Measurements from ENCODE around the gene PANX3. TPM values are rescaled to one million over a fixed set of nuclear protein-coding genes. Genes with fewer than 3 reads are reported as not detected.

PANX3 gene
- total and polyA plus RNA-seq, 2 of the 4 experiments (the other 2 are of a cell fraction) = not detected

GRCh38 chr11:124625504-124626168 lies 14.4 kb downstream of the PANX3 start:
- H2BK120ac ChIP-seq (ENCODE audit: low read depth, low read length) = no peak overlapping the region
- H3K27me3 ChIP-seq (ENCODE audit: control insufficient read depth, insufficient read depth, low read length) = no peaks in the 10 kb centered on the region
- intact Hi-C loops (cut with micrococcal nuclease) = no loop called here
- no peak overlapping the region for H3K23ac ChIP-seq (ENCODE audit: low read depth, low read length)
- no peak overlapping the region for H2AFZ ChIP-seq (replicated peaks; ENCODE audit: low read length, poor library complexity)
- no peak overlapping the region for H3K18ac ChIP-seq (ENCODE audit: low read depth, low read length)
- no TSS peak for BruUV-seq (replicated peaks)
- no peak overlapping the region for H2BK20ac ChIP-seq (ENCODE audit: low read depth, low read length)
- no peak overlapping the region for H3K56ac ChIP-seq (ENCODE audit: extremely low read depth, insufficient read depth, low read length)
- H2BK5ac ChIP-seq (ENCODE audit: low read depth, low read length, poor library complexity, severe bottlenecking) = no peak overlapping the region
- no peaks in the 10 kb centered on the region; the same call in 1 of the 2 replicates for H3K4me1 ChIP-seq (ENCODE audit: control insufficient read depth, insufficient read depth, low read length)
- no peaks in the 10 kb centered on the region; the same call in 1 of the 2 replicates for H4K20me1 ChIP-seq (ENCODE audit: insufficient read depth, low read length)
- no peak overlapping the region for H4K91ac ChIP-seq (ENCODE audit: insufficient read depth, low read depth, low read length)
- H3K9me1 ChIP-seq (ENCODE audit: insufficient read depth, low read length) = 0 out of 2 replicates have a peak, but pooled peaks cover 8% of the 10 kb centered on the region
- no peak overlapping the region for H3K4me3 ChIP-seq (ENCODE audit: insufficient read depth, low read depth, low read length)
- dilution Hi-C loops (cut with HindIII; ENCODE audit: low sequenced_read_pairs, unreplicated experiment) = no loop called here
- POLR2A ChIA-PET (ENCODE audit: unreplicated experiment) = no interaction called here
- H3K27ac ChIP-seq (ENCODE audit: insufficient read depth, low read length) = no peak overlapping the region
- H2AK5ac ChIP-seq (ENCODE audit: low read depth, low read length) = no peak overlapping the region
- no peak overlapping the region for H2BK15ac ChIP-seq (ENCODE audit: low read depth, low read length)
- H3K9me3 ChIP-seq (ENCODE audit: control insufficient read depth, insufficient read depth, low read length) = no peaks in the 10 kb centered on the region
- CTCF ChIA-PET = no interaction called here
- no peak overlapping the region for H3K9ac ChIP-seq (ENCODE audit: low read depth, low read length)
- no CpG with 5 or more reads among the region's 3 CpGs for WGBS, 2 experiments (ENCODE audit: extremely low coverage in 2 of 2, insufficient read length in 1 of 2)
- H4K5ac ChIP-seq (ENCODE audit: low read depth, low read length) = no peak overlapping the region
- H3K36me3 ChIP-seq (ENCODE audit: control insufficient read depth, insufficient read depth, low read length) = peaks cover 22% of the 10 kb centered on the region
- ATAC-seq (ENCODE audit: low read depth) (no peak), DNase-seq (no peak)
- TF ChIP-seq BHLHE40 (IDR thresholded peaks at IDR 0.05; ENCODE audit: low read depth, low read length) = no peak
- TF ChIP-seq, protein P1, sequence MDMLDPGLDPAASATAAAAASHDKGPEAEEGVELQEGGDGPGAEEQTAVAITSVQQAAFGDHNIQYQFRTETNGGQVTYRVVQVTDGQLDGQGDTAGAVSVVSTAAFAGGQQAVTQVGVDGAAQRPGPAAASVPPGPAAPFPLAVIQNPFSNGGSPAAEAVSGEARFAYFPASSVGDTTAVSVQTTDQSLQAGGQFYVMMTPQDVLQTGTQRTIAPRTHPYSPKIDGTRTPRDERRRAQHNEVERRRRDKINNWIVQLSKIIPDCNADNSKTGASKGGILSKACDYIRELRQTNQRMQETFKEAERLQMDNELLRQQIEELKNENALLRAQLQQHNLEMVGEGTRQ (IDR thresholded peaks at IDR 0.05; ENCODE audit: low read depth, low read length) = no peak
- TF ChIP-seq SMC3 (IDR thresholded peaks at IDR 0.05; ENCODE audit: low read depth, low read length) = no peak
- no peak for TF ChIP-seq MAZ (IDR thresholded peaks at IDR 0.05; ENCODE audit: borderline replicate concordance, low read depth, low read length)
- no peak for TF ChIP-seq CHD1 (IDR thresholded peaks at IDR 0.05; ENCODE audit: low read depth, low read length)
- no peak for TF ChIP-seq NFE2L2 (IDR thresholded peaks at IDR 0.05; ENCODE audit: low read depth, low read length)
- no peak for TF ChIP-seq CTCF (conservative IDR thresholded peaks at IDR 0.05; ENCODE audit: low read depth, low read length)
- TF ChIP-seq RFX5 (IDR thresholded peaks at IDR 0.05; ENCODE audit: low read depth, low read length) = no peak
- TF ChIP-seq POLR2A (IDR thresholded peaks at IDR 0.05; ENCODE audit: low read depth, low read length) = no peak
- no peak for TF ChIP-seq FOS (IDR thresholded peaks at IDR 0.05; ENCODE audit: low read depth, low read length)
- no peak for TF ChIP-seq CEBPB (IDR thresholded peaks at IDR 0.05; ENCODE audit: low read depth, low read length)
- no peak for TF ChIP-seq ELK1 (IDR thresholded peaks at IDR 0.05; ENCODE audit: borderline replicate concordance, low read depth, low read length)
- TF ChIP-seq RAD21 (IDR thresholded peaks at IDR 0.05; ENCODE audit: low read length) = no peak
- TF ChIP-seq MXI1 (IDR thresholded peaks at IDR 0.05; ENCODE audit: borderline replicate concordance, low read depth, low read length) = no peak
- TF ChIP-seq MAFK (IDR thresholded peaks at IDR 0.05; ENCODE audit: low read depth, low read length) = no peak
- TF ChIP-seq RCOR1 (IDR thresholded peaks at IDR 0.05; ENCODE audit: insufficient replicate concordance, low read length) = no peak
- in situ Hi-C loops (cut with MboI; ENCODE audit: low sequenced_read_pairs) = loop anchor here (25.0 kb wide), 1 partner anchor 962 kb away; the partner anchor contains the start of gene STT3A
- H3K79me1 ChIP-seq (ENCODE audit: low read depth in 1 of 2, low read length in 2 of 2) = peaks cover 27 to 46% of the 10 kb centered on the region in 2 experiments
- H4K8ac ChIP-seq (ENCODE audit: low read depth in 2 of 2, low read length in 2 of 2) = no peak overlapping the region
- H2AK9ac ChIP-seq (replicated peaks; ENCODE audit: low read depth, low read length, poor library complexity) = no peak overlapping the region
- H3K4ac ChIP-seq (ENCODE audit: low read depth, low read length) = no peak overlapping the region
- no peak overlapping the region for H3K14ac ChIP-seq (replicated peaks; ENCODE audit: low read depth, low read length)
- H3K4me2 ChIP-seq (ENCODE audit: low read depth, low read length) = no peak overlapping the region
